Measurements from ENCODE around the gene OST4.
"Not testable (repeated sequence)": the region's sequence is repeated elsewhere in the genome, so short reads cannot be mapped to it uniquely, and the experiment has no call there.

DNA sequence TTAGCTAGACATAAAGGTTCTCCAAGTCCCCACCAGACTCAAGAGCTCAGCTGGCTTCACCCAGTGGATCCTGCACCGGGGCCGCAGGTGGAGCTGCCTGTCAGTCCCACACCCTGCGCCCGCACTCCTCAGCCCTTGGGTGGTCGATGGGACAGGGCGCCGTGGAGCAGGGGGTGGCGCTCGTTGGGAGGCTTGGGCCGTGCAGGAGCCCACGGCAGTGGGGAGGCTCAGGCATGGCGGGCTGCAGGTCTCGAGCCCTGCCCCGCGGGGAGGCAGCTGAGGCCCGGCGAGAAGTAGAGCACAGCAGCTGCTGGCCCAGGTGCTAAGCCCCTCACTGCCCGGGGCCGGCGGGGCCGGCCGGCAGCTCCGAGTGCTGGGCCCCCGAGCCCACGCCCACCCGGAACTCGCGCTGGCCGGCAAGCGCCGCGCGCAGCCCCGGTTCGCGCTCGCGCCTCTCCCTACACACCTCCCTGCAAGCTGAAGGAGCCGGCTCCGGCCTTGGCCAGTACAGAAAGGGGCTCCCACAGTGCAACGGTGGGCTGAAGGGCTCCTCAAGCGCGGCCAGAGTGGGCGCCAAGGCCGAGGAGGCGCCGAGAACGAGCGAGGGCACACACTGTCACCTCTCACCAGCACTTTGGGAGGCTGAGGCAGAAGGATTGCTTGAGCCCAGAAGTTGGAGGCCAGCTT is 40.1 kb upstream of the OST4 start:
- not testable (repeated sequence) for TF ChIP-seq YY1 (IDR thresholded peaks at IDR 0.05; ENCODE audit: insufficient read depth, insufficient read length); SUZ12 (IDR thresholded peaks at IDR 0.05; ENCODE audit: extremely low read depth, insufficient read depth, insufficient read length)
